ENCODE measurements around the gene MARCHF2. TPM values are rescaled to one million over a fixed set of nuclear protein-coding genes. Genes with fewer than 3 reads are reported as not detected.

The MARCHF2 gene
- total and polyA plus RNA-seq, 2 donors (not counting 1 experiment from before 2014, with no cell fraction given) = 22.9 to 52.6 TPM

GRCh38 chr19:8476524-8476923 lies 63.4 kb downstream of the MARCHF2 start:
- intact Hi-C loops (cut with micrococcal nuclease) = no loop called here
- peaks cover 64% of the 10 kb centered on the region for H3K79me2 ChIP-seq (ENCODE audit: control insufficient read depth, insufficient read depth, low read length)
- POLR2A ChIA-PET = no interaction called here
- H3K9me3 ChIP-seq (ENCODE audit: control extremely low read depth in 1 of 3, control insufficient read depth in 2 of 3, insufficient read depth in 1 of 3, low read length in 2 of 3) = no peaks in the 10 kb centered on the region
- no peak overlapping the region for H3K4me2 ChIP-seq (replicated peaks; ENCODE audit: low read depth, low read length, poor library complexity, severe bottlenecking)
- no peak overlapping the region for H2AFZ ChIP-seq (ENCODE audit: insufficient read depth, low read depth, low read length, poor library complexity, severe bottlenecking)
- peaks cover 14 to 69% of the 10 kb centered on the region in 2 experiments for H3K36me3 ChIP-seq (replicated peaks in 1 of 2; ENCODE audit: control extremely low read depth in 1 of 2, control insufficient read depth in 1 of 2, extremely low read depth in 1 of 2, insufficient read depth in 2 of 2, low read length in 1 of 2)
- no peak overlapping the region for H3K4me3 ChIP-seq (ENCODE audit: control extremely low read depth in 1 of 5, extremely low read depth in 1 of 5, insufficient read depth in 1 of 5, low read depth in 2 of 5, low read length in 4 of 5)
- 81% methylated on average over 3 of the region's 8 CpGs for WGBS (ENCODE audit: insufficient coverage)
- no peak for ATAC-seq (ENCODE audit: low read depth)
- peak overlapping the region in 1 of 2 donors; percentile 27 for H3K27ac ChIP-seq (ENCODE audit: low read length in 2 of 2)
- no peaks in the 10 kb centered on the region for H3K27me3 ChIP-seq (replicated peaks in 1 of 4; ENCODE audit: control extremely low read depth in 1 of 4, control insufficient read depth in 3 of 4, insufficient read depth in 4 of 4, low read length in 3 of 4)
- H3K9ac ChIP-seq (ENCODE audit: low read length) = no peak overlapping the region
- TF ChIP-seq EZH2 (IDR thresholded peaks at IDR 0.05; ENCODE audit: borderline replicate concordance, insufficient read depth, low read depth, low read length, poor library complexity, severe bottlenecking) (no peak), CTCF (IDR thresholded peaks at IDR 0.05) (no peak)
- CTCF ChIA-PET = interaction anchor here (1.7 kb wide), 1 partner anchor 103 kb away, joined by 6 read pairs; no protein-coding TSS in a partner anchor
- no peaks in the 10 kb centered on the region for H3K27me3 Mint-ChIP-seq
- no peak overlapping the region for H3K4me3 Mint-ChIP-seq
- peaks cover 34 to 45% of the 10 kb centered on the region in 2 donors for H3K4me1 ChIP-seq (ENCODE audit: control insufficient read depth in 2 of 2, insufficient read depth in 2 of 2, low read length in 2 of 2)
- H3K27ac Mint-ChIP-seq = peak overlapping the region; percentile 32
- peaks cover 85% of the 10 kb centered on the region for H4K20me1 ChIP-seq (ENCODE audit: control insufficient read depth, insufficient read depth, low read length, poor library complexity, severe bottlenecking)
- peaks cover 53% of the 10 kb centered on the region for H3K4me1 Mint-ChIP-seq
- DNase-seq = no peak
- no peaks in the 10 kb centered on the region for H3K9me3 Mint-ChIP-seq (ENCODE audit: insufficient read depth)

DNA sequence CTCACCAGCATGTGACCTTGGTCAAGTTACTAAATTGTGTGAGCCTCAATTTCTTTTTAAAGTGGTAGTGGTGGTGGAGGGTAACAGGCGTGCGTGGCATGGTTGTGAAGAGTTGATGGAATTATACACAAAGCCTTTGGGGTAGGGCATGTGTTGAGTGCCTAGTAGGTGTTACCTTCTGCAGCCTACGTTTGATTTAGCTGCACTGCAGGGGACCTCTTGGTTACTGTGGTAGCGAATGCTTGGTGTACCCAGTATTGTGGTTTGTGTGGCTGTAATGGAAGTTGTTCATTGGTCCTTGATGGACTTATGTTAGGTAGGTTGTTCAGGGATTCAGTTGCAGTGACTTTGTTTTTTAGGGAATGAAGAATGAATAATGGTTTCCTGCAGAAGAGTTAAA lies 64.8 kb downstream of the MARCHF2 start:
- ChIA-PET CTCF (interaction anchor here (0.8 kb wide), 1 partner anchor 124 kb away, joined by 3 read pairs; no protein-coding TSS in a partner anchor), POLR2A (no interaction called here)
- Histone ChIP-seq H3K9me3 (ENCODE audit: control extremely low read depth in 1 of 3, control insufficient read depth in 2 of 3, insufficient read depth in 1 of 3, low read length in 2 of 3) (no peaks in the 10 kb centered on the region), H3K36me3 (replicated peaks in 1 of 2; ENCODE audit: control extremely low read depth in 1 of 2, control insufficient read depth in 1 of 2, extremely low read depth in 1 of 2, insufficient read depth in 2 of 2, low read length in 1 of 2) (peaks cover 10 to 67% of the 10 kb centered on the region in 2 experiments), H3K4me3 (ENCODE audit: control extremely low read depth in 1 of 5, extremely low read depth in 1 of 5, insufficient read depth in 1 of 5, low read depth in 2 of 5, low read length in 4 of 5) (no peak overlapping the region), H4K20me1 (ENCODE audit: control insufficient read depth, insufficient read depth, low read length, poor library complexity, severe bottlenecking) (peaks cover 93% of the 10 kb centered on the region), H3K4me1 (ENCODE audit: control insufficient read depth in 2 of 2, insufficient read depth in 2 of 2, low read length in 2 of 2) (peaks cover 25 to 36% of the 10 kb centered on the region in 2 donors), H3K9ac (ENCODE audit: low read length) (no peak overlapping the region), H3K27ac (ENCODE audit: low read length in 2 of 2) (no peak overlapping the region), H3K79me2 (ENCODE audit: control insufficient read depth, insufficient read depth, low read length) (peaks cover 75% of the 10 kb centered on the region), H3K4me2 (replicated peaks; ENCODE audit: low read depth, low read length, poor library complexity, severe bottlenecking) (no peak overlapping the region), H3K27me3 (replicated peaks in 1 of 4; ENCODE audit: control extremely low read depth in 1 of 4, control insufficient read depth in 3 of 4, insufficient read depth in 4 of 4, low read length in 3 of 4) (no peaks in the 10 kb centered on the region), H2AFZ (ENCODE audit: insufficient read depth, low read depth, low read length, poor library complexity, severe bottlenecking) (no peak overlapping the region)
- DNase-seq (no peak), ATAC-seq (ENCODE audit: low read depth) (no peak)
- WGBS (ENCODE audit: insufficient coverage) = 93% methylated on average over 4 of the region's 4 CpGs
- Mint-ChIP-seq H3K4me3 (no peak overlapping the region), H3K9me3 (ENCODE audit: insufficient read depth) (no peaks in the 10 kb centered on the region), H3K4me1 (peaks cover 47% of the 10 kb centered on the region), H3K27me3 (no peaks in the 10 kb centered on the region), H3K27ac (peak overlapping the region; percentile 82)
- no peak for TF ChIP-seq EZH2 (IDR thresholded peaks at IDR 0.05; ENCODE audit: borderline replicate concordance, insufficient read depth, low read depth, low read length, poor library complexity, severe bottlenecking)
- TF ChIP-seq CTCF (IDR thresholded peaks at IDR 0.05) = no peak
- intact Hi-C loops (cut with micrococcal nuclease) = no loop called here
